Panc1 (cell line): Measurements from ENCODE around the gene BSND. TPM values are rescaled to one million over a fixed set of nuclear protein-coding genes. Genes with fewer than 3 reads are reported as not detected.

Source experiments
- ATAC-seq: fragments of 200-7000 bp; cut with Tn5 transposase; 2 replicates; pipeline ENCODE4 v1.9.1; 2020; ENCODE audit warnings: mild to moderate bottlenecking, moderate library complexity
- Bru-seq: library from RNA; stranded (reverse); fragments of 400-500 nt; gene quantifications from one replicate; lab custom pipeline; 2021; lab: Mats Ljungman, UMichigan
- BruChase-seq, 2 experiments: library from RNA; stranded (reverse); fragments of 400-500 nt; gene quantifications; one replicate each; lab custom pipeline; 2021; lab: Mats Ljungman, UMichigan
- BruUV-seq: library from RNA; stranded (reverse); fragments of 400-500 nt; replicated peaks from 2 replicates; lab custom pipeline; 2021; lab: Mats Ljungman, UMichigan
- CTCF ChIA-PET: fragments of 300-600 bp; sonication (Branson Sonifier 250); formaldehyde crosslinking; loops from one replicate; lab custom pipeline; 2022; ENCODE audit warnings: antibody characterized with exemption; lab: Charles Lee
- POLR2A ChIA-PET: fragments of 300-600 bp; sonication (Branson Sonifier 250); formaldehyde crosslinking; loops from one replicate; lab custom pipeline; 2022; ENCODE audit warnings: antibody characterized with exemption; lab: Charles Lee
- DNase-seq: peaks from one replicate; pipeline ENCODE4 v3.0.0-alpha.2; 2010; ENCODE audit warnings: low read depth, low spot score
- H3K27ac ChIP-seq: 2 replicates; pipeline ENCODE4 v1.5.1; 2011; ENCODE audit warnings: mild to moderate bottlenecking, low read length, inconsistent platforms
- H3K27me3 ChIP-seq: fragments of 200-500 bp; sonication (Bioruptor generic); 2 replicates; pipeline ENCODE4 v1.6.0; 2014; ENCODE audit warnings: low read length, inconsistent platforms; ENCODE audit not compliant: control insufficient read depth, insufficient read depth
- H3K36me3 ChIP-seq: fragments of 200-500 bp; sonication (Bioruptor generic); 2 replicates; pipeline ENCODE4 v1.5.1; 2014; ENCODE audit warnings: inconsistent platforms, mild to moderate bottlenecking, low read length, moderate library complexity; ENCODE audit not compliant: control insufficient read depth, insufficient read depth
- H3K4me1 ChIP-seq: 2 replicates; pipeline ENCODE4 v1.5.1; 2011; ENCODE audit warnings: inconsistent platforms, mild to moderate bottlenecking, low read length, moderate library complexity; ENCODE audit not compliant: control insufficient read depth, insufficient read depth
- H3K4me3 ChIP-seq, 2 experiments: 2 replicates each; pipeline ENCODE4 v1.5.1; 2011 to 2012; ENCODE audit warnings: low read depth in 2 of 2, low read length in 2 of 2, mild to moderate bottlenecking in 2 of 2, inconsistent platforms in 1 of 2, moderate library complexity in 1 of 2
- H3K9me3 ChIP-seq: fragments of 200-500 bp; sonication (Bioruptor generic); 2 replicates; pipeline ENCODE4 v1.5.1; 2014; ENCODE audit warnings: low read depth, mild to moderate bottlenecking, inconsistent platforms, low read length, moderate library complexity; ENCODE audit not compliant: control insufficient read depth, insufficient read depth
- POLR2AphosphoS5 ChIP-seq: IDR thresholded peaks from 2 replicates; pipeline ENCODE4 v1.6.1; 2012; ENCODE audit warnings: mild to moderate bottlenecking, low read depth, low read length, moderate library complexity
- SIN3A ChIP-seq: IDR thresholded peaks from 2 replicates; pipeline ENCODE4 v1.6.1; 2012; ENCODE audit warnings: low read depth, mild to moderate bottlenecking, low read length, moderate library complexity, borderline replicate concordance; ENCODE audit not compliant: insufficient read depth
- TCF7L2 ChIP-seq: IDR thresholded peaks from 2 replicates; pipeline ENCODE4 v1.6.1; 2011; ENCODE audit warnings: mild to moderate bottlenecking, low read depth, low read length, inconsistent platforms
- in situ Hi-C: cut with HindIII; loops from 2 replicates; pipeline ENCODE4 v1.10.0; 2016; ENCODE audit warnings: low sequenced_read_pairs, low pct_unique_long_range_greater_than_20kb
- intact Hi-C: fragments of 100-400 bp; cut with micrococcal nuclease; formaldehyde crosslinking; loops from one replicate; pipeline ENCODE4 v1.10.0; 2022; ENCODE audit not compliant: unreplicated experiment
- long read RNA-seq: library from polyadenylated mRNA; unstranded; transcript quantifications from one replicate; pipeline ENCODE4 v2.0.0, GENCODE V29; 2021; ENCODE audit not compliant: unreplicated experiment
- polyA plus RNA-seq: library from polyadenylated mRNA; unstranded; fragments of >200 nt; gene quantifications from one replicate; pipeline ENCODE4 v1.2.1, GENCODE V29; 2012; ENCODE audit warnings: missing spikeins; ENCODE audit not compliant: insufficient read length
- total RNA-seq: library from RNA; stranded (reverse); gene quantifications from one replicate; pipeline ENCODE4 v1.2.1, GENCODE V29; 2021; ENCODE audit not compliant: unreplicated experiment
- TF ChIP-seq, protein P1 (sequence below), 2 experiments: IDR thresholded peaks; 2 replicates each; pipeline ENCODE4 v1.6.1; 2011 to 2012; ENCODE audit warnings: low read depth in 2 of 2, control low read depth in 1 of 2, low read length in 1 of 2, mild to moderate bottlenecking in 1 of 2, moderate library complexity in 1 of 2; ENCODE audit not compliant: insufficient read depth in 1 of 2
- TF ChIP-seq, protein P2 (sequence below): fragments of 450-650 bp; IDR thresholded peaks from 2 replicates; pipeline ENCODE4 v1.5.1; 2017; ENCODE audit warnings: mild to moderate bottlenecking

BSND gene
- total RNA-seq (not detected), Bru-seq, nascent RNA (percentile 6 among the genes with signal in this experiment), BruChase-seq, experiment 1, labeled RNA remaining after a 2-hour chase (not detected), BruChase-seq, experiment 2, labeled RNA remaining after a 6-hour chase (not detected)
- not detected for polyA plus RNA-seq
- long read RNA-seq: 0 reads

DNA sequence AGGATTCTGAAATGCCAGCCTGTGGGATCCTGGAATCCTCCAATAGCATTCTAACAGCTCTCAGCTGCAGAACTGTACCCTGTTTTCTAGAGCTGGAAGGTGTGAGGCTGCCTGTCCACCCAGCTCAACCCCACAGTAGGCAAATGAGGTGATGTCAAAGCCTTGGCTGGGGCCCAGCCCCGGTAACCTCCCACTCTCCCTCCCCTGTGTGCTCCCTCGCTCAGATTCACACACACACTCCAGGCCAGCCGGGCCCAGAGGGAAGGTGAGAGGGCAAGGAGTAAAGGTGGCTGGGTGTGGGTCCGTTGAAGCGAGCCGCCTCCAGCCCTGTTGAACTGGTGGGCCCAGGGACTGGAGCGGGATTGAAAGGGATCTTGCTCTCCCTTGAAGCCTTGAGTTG is at the start of gene BSND:
Gene BSND, plus strand, starts transcription at position 257 of the 400 bp plus-strand sequence. CDS start 254 bp downstream, outside the sequence.
- no peak for ATAC-seq
- Histone ChIP-seq H3K36me3 (no peaks in the 10 kb centered on the region), H3K27me3 (no peaks in the 10 kb centered on the region), H3K4me3 (no peak within 1 kb of the TSS), H3K4me1 (no peaks in the 10 kb centered on the region), H3K27ac (no peak within 1 kb of the TSS), H3K9me3 (no peaks in the 10 kb centered on the region)
- TF ChIP-seq, protein P1, sequence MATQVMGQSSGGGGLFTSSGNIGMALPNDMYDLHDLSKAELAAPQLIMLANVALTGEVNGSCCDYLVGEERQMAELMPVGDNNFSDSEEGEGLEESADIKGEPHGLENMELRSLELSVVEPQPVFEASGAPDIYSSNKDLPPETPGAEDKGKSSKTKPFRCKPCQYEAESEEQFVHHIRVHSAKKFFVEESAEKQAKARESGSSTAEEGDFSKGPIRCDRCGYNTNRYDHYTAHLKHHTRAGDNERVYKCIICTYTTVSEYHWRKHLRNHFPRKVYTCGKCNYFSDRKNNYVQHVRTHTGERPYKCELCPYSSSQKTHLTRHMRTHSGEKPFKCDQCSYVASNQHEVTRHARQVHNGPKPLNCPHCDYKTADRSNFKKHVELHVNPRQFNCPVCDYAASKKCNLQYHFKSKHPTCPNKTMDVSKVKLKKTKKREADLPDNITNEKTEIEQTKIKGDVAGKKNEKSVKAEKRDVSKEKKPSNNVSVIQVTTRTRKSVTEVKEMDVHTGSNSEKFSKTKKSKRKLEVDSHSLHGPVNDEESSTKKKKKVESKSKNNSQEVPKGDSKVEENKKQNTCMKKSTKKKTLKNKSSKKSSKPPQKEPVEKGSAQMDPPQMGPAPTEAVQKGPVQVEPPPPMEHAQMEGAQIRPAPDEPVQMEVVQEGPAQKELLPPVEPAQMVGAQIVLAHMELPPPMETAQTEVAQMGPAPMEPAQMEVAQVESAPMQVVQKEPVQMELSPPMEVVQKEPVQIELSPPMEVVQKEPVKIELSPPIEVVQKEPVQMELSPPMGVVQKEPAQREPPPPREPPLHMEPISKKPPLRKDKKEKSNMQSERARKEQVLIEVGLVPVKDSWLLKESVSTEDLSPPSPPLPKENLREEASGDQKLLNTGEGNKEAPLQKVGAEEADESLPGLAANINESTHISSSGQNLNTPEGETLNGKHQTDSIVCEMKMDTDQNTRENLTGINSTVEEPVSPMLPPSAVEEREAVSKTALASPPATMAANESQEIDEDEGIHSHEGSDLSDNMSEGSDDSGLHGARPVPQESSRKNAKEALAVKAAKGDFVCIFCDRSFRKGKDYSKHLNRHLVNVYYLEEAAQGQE (IDR thresholded peaks at IDR 0.05; ENCODE audit: insufficient read depth in 1 of 2, low read depth in 2 of 2, low read length in 1 of 2): no peak
- TF ChIP-seq TCF7L2: no peak
- TF ChIP-seq, protein P2, sequence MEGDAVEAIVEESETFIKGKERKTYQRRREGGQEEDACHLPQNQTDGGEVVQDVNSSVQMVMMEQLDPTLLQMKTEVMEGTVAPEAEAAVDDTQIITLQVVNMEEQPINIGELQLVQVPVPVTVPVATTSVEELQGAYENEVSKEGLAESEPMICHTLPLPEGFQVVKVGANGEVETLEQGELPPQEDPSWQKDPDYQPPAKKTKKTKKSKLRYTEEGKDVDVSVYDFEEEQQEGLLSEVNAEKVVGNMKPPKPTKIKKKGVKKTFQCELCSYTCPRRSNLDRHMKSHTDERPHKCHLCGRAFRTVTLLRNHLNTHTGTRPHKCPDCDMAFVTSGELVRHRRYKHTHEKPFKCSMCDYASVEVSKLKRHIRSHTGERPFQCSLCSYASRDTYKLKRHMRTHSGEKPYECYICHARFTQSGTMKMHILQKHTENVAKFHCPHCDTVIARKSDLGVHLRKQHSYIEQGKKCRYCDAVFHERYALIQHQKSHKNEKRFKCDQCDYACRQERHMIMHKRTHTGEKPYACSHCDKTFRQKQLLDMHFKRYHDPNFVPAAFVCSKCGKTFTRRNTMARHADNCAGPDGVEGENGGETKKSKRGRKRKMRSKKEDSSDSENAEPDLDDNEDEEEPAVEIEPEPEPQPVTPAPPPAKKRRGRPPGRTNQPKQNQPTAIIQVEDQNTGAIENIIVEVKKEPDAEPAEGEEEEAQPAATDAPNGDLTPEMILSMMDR: no peak
- TF ChIP-seq SIN3A: no peak
- TF ChIP-seq POLR2AphosphoS5: no peak
- in situ Hi-C loops: no loop called here
- DNase-seq: no peak
- ChIA-PET CTCF (interaction anchor here (1.4 kb wide), 1 partner anchor 53 kb away, joined by 3 read pairs; no protein-coding TSS in a partner anchor), POLR2A (no interaction called here)
- intact Hi-C loops: no loop called here
- no TSS peak for BruUV-seq

DNA sequence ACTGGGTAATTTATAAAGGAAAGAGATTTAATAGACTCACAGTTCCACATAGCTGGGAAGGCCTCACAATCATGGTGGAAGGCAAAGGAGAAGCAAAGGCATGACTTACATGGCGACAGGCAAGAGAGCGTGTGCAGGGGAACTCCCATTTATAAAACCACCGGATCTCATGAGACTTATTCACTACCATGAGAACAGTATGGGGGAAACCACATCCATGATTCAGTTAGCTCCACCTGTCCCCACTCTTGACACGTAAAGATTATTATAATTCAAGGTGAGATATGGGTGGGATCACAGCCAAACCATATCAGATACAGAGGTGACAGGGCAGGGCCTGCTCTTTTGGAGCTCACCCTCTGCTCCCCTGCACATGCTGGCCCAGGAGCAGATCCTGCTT is 49.7 kb upstream of the BSND start:
- Histone ChIP-seq H3K4me1 (peaks cover 5% of the 10 kb centered on the region; the same call in 1 of the 2 replicates), H3K27me3 (no peaks in the 10 kb centered on the region), H3K9me3 (no peaks in the 10 kb centered on the region), H3K36me3 (no peaks in the 10 kb centered on the region), H3K4me3 (no peak overlapping the region), H3K27ac (no peak overlapping the region)
- no TSS peak for BruUV-seq
- in situ Hi-C loops (no loop called here), intact Hi-C loops (no loop called here)
- ATAC-seq (no peak), DNase-seq (no peak)
- POLR2A ChIA-PET: no interaction called here
- CTCF ChIA-PET: interaction anchor here (0.6 to 1.0 kb wide), 2 partner anchors 47 to 55 kb away, joined by 5 to 7 read pairs; no protein-coding TSS in a partner anchor
- TF ChIP-seq TCF7L2 (no peak), SIN3A (no peak), POLR2AphosphoS5 (no peak)
- TF ChIP-seq, protein P2: no peak
- TF ChIP-seq, protein P1 (IDR thresholded peaks at IDR 0.05; ENCODE audit: insufficient read depth in 1 of 2, low read depth in 2 of 2, low read length in 1 of 2): no peak
